Endodermal cell (in vitro differentiated cells): Measurements from ENCODE around the gene DGKD. TPM values are rescaled to one million over a fixed set of nuclear protein-coding genes. Genes with fewer than 3 reads are reported as not detected.

Source experiments
- DNase-seq: peaks from one replicate; pipeline ENCODE4 v3.0.0-alpha.2; 2017
- H3K27ac ChIP-seq: 2 replicates; pipeline ENCODE4 v1.5.1; 2013; ENCODE audit warnings: mild to moderate bottlenecking, low read depth, low read length, moderate library complexity
- H3K27me3 ChIP-seq: 2 replicates; pipeline ENCODE4 v1.6.1; 2013; ENCODE audit warnings: mild to moderate bottlenecking, low read length, moderate library complexity; ENCODE audit not compliant: insufficient read depth, control insufficient read depth, poor library complexity, severe bottlenecking
- H3K36me3 ChIP-seq: 2 replicates; pipeline ENCODE4 v1.7.0; 2013; ENCODE audit warnings: mild to moderate bottlenecking, low read length, moderate library complexity; ENCODE audit not compliant: control insufficient read depth, insufficient read depth
- H3K4me1 ChIP-seq: one replicate; pipeline ENCODE4 v1.7.0; 2013; ENCODE audit warnings: low read length; ENCODE audit not compliant: control insufficient read depth, insufficient read depth
- H3K4me3 ChIP-seq: 2 replicates; pipeline ENCODE4 v1.5.1; 2013; ENCODE audit warnings: mild to moderate bottlenecking, low read length, moderate library complexity
- H3K9ac ChIP-seq: 2 replicates; pipeline ENCODE4 v1.6.1; 2013; ENCODE audit warnings: mild to moderate bottlenecking, low read length, moderate library complexity; ENCODE audit not compliant: poor library complexity, severe bottlenecking; ENCODE audit errors: extremely low read depth
- H3K9me3 ChIP-seq: 2 replicates; pipeline ENCODE4 v1.6.1; 2013; ENCODE audit warnings: mild to moderate bottlenecking, low read length, moderate library complexity; ENCODE audit not compliant: control insufficient read depth
- H3K27ac Mint-ChIP-seq: 2 replicates; pipeline ENCODE4 v1.8.0; 2020; ENCODE audit warnings: mixed read lengths
- H3K27me3 Mint-ChIP-seq: 2 replicates; pipeline ENCODE4 v1.8.0; 2021; ENCODE audit warnings: mild to moderate bottlenecking, mixed read lengths; ENCODE audit not compliant: insufficient read depth
- H3K36me3 Mint-ChIP-seq: 2 replicates; pipeline ENCODE4 v1.8.0; 2020; ENCODE audit warnings: low read depth, mixed read lengths
- H3K4me1 Mint-ChIP-seq: 2 replicates; pipeline ENCODE4 v1.8.0; 2020; ENCODE audit warnings: mixed read lengths
- H3K4me3 Mint-ChIP-seq: 2 replicates; pipeline ENCODE4 v1.8.0; 2020; ENCODE audit warnings: mild to moderate bottlenecking, moderate library complexity, mixed read lengths
- H3K9me3 Mint-ChIP-seq: 2 replicates; pipeline ENCODE4 v1.8.0; 2020; ENCODE audit warnings: mild to moderate bottlenecking, mixed read lengths
- WGBS, 2 experiments: methylation state at CpG; one replicate each; pipeline versions ENCODE4 v1.1.5 to v1.1.7; 2013; ENCODE audit warnings: missing lambda C conversion rate in 2 of 2, mixed read lengths in 1 of 2; ENCODE audit not compliant: insufficient coverage in 1 of 2, insufficient read length in 1 of 2; 5-methylcytosine and 5-hydroxymethylcytosine counted together
- total RNA-seq, 2 donors: library from RNA; stranded (reverse); fragmentation: NEBNext Ultra II Directional in 1 of 2; extraction: Animal tissue kit (Norgen Biotek cat#: 25700) in 1 of 2; gene quantifications; 2 replicates in 1 of 2; 3 replicates in 1 of 2; pipeline ENCODE4 v1.2.1, GENCODE V29; 2021
- TF ChIP-seq, protein P1 (sequence below): fragments of 200-600 bp; sonication (generic); conservative IDR thresholded peaks from 2 replicates; pipeline ENCODE4 v1.5.0; 2021; ENCODE audit warnings: antibody characterized with exemption, mild to moderate bottlenecking

The DGKD gene
- total RNA-seq, 2 donors from 2014 or later: 39.2 to 46.9 TPM

DNA sequence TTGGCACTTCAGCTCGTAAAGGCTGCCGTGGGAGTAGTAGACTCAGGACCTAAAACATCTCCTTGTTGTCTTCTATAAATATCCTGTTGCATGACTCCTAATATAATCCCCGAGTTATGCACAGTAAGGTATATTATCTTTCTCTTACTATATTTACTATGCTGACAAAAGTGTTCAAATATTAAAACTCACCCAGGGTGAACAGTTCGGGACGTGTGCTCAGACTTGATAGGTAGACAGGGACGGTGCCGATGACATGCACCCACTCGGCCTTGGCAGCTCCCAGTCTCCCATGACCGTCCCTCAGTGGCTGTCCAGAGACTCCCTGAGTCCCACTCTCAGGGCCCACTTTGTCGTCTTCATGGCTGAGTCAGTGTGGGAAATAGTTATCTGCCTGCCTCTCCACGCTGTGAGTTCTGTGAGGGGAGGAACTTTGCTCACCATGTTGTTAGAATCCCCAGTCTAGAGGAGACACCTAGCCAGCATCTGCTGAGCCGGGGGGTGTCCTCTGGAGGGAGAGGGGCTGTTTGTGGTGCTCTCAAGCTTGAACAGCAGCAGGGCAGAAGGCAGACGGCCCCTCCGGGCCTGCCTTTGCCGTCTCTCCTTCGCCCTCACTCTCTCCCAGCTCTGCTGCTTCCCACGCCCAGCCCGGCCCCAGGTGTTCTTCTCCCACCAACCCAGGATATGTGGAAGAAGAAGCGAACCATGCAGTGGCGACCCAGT lies 75.0 kb downstream of the DGKD start:
- TF ChIP-seq, protein P1, sequence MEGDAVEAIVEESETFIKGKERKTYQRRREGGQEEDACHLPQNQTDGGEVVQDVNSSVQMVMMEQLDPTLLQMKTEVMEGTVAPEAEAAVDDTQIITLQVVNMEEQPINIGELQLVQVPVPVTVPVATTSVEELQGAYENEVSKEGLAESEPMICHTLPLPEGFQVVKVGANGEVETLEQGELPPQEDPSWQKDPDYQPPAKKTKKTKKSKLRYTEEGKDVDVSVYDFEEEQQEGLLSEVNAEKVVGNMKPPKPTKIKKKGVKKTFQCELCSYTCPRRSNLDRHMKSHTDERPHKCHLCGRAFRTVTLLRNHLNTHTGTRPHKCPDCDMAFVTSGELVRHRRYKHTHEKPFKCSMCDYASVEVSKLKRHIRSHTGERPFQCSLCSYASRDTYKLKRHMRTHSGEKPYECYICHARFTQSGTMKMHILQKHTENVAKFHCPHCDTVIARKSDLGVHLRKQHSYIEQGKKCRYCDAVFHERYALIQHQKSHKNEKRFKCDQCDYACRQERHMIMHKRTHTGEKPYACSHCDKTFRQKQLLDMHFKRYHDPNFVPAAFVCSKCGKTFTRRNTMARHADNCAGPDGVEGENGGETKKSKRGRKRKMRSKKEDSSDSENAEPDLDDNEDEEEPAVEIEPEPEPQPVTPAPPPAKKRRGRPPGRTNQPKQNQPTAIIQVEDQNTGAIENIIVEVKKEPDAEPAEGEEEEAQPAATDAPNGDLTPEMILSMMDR: no peak
- Mint-ChIP-seq H3K27me3 (no peaks in the 10 kb centered on the region), H3K27ac (no peak overlapping the region), H3K4me1 (no peaks in the 10 kb centered on the region), H3K9me3 (peaks cover 8% of the 10 kb centered on the region), H3K4me3 (no peak overlapping the region), H3K36me3 (peaks cover 14% of the 10 kb centered on the region)
- no peak overlapping the region for H3K27ac ChIP-seq
- H3K4me3 ChIP-seq: no peak overlapping the region
- no peak for DNase-seq
- 95 to 97% methylated on average over 10 to 20 of the region's 20 CpGs for WGBS, 2 experiments
- H3K4me1 ChIP-seq: no peaks in the 10 kb centered on the region
- H3K9me3 ChIP-seq: peaks cover 9% of the 10 kb centered on the region
- no peak overlapping the region for H3K9ac ChIP-seq
- no peaks in the 10 kb centered on the region for H3K36me3 ChIP-seq
- H3K27me3 ChIP-seq: no peaks in the 10 kb centered on the region

DNA sequence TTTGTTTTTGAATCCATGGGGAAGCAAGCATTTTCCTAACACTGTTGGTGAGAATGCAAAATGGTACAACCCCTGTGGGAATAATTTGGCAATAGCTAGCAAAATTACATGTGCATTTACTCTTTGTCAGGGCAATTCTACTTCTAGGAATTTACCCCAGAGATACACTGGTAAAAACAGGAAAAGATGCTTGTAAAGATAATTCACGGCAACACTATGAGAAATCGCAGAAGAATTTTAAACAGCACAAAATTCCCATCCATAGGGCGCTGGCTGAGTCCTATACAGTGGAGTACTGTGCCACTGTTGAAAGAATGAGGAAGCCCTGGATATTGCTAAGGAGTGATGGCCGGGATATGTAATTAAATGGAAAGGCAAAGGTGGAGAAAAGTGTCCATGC lies 75.8 kb downstream of the DGKD start:
- no peak overlapping the region for H3K27ac ChIP-seq
- DNase-seq: no peak
- no peak overlapping the region for H3K27ac Mint-ChIP-seq
- no peak overlapping the region for H3K4me3 ChIP-seq
- H3K9me3 Mint-ChIP-seq: peaks cover 8% of the 10 kb centered on the region
- 92 to 98% methylated on average over 2 to 4 of the region's 4 CpGs for WGBS, 2 experiments
- no peaks in the 10 kb centered on the region for H3K27me3 ChIP-seq
- H3K9me3 ChIP-seq: peaks cover 9% of the 10 kb centered on the region
- TF ChIP-seq, protein P1: no peak
- H3K27me3 Mint-ChIP-seq: no peaks in the 10 kb centered on the region
- no peaks in the 10 kb centered on the region for H3K36me3 ChIP-seq
- no peaks in the 10 kb centered on the region for H3K4me1 Mint-ChIP-seq
- H3K9ac ChIP-seq: no peak overlapping the region
- peaks cover 14% of the 10 kb centered on the region for H3K36me3 Mint-ChIP-seq
- H3K4me1 ChIP-seq: no peaks in the 10 kb centered on the region
- no peak overlapping the region for H3K4me3 Mint-ChIP-seq

DNA sequence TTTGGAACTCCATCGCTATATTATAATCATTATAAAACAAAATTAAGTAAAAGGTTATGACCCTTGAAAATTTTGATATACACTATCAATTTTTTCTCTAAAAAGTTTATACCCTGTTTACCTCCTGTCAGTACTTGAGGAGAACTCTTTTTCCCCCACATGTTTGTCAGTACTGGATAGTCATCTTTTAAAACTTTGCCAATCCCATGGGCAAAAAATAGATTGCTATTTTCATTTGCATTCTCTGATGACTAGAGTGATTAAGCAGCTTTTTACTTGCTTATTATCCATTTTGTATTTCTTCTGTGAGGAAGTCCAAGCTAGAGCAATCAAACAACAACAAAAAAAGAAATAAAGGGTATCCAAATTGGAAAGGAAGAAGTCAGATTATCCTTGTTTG lies 76.4 kb downstream of the DGKD start:
- Histone ChIP-seq H3K9ac (no peak overlapping the region), H3K9me3 (peaks cover 9% of the 10 kb centered on the region), H3K4me3 (no peak overlapping the region), H3K4me1 (no peaks in the 10 kb centered on the region), H3K36me3 (no peaks in the 10 kb centered on the region), H3K27me3 (no peaks in the 10 kb centered on the region), H3K27ac (no peak overlapping the region)
- no CpG with 5 or more reads among the region's 1 CpG for WGBS, 2 experiments
- TF ChIP-seq, protein P1: no peak
- Mint-ChIP-seq H3K27ac (no peak overlapping the region), H3K27me3 (no peaks in the 10 kb centered on the region), H3K4me3 (no peak overlapping the region), H3K9me3 (peaks cover 8% of the 10 kb centered on the region), H3K36me3 (peaks cover 15% of the 10 kb centered on the region), H3K4me1 (no peaks in the 10 kb centered on the region)
- no peak for DNase-seq
